Measurements from ENCODE around the gene EYA4. TPM values are rescaled to one million over a fixed set of nuclear protein-coding genes. Genes with fewer than 3 reads are reported as not detected.

Gene EYA4
- total RNA-seq, 1 experiment from 2014 or later: 0.05 TPM

- no peaks in the 10 kb centered on the region for H3K36me3 ChIP-seq
- peaks cover 4% of the 10 kb centered on the region; the same call in 1 of the 2 replicates for H3K27me3 ChIP-seq (replicated peaks)
- no peak overlapping the region for H3K27ac ChIP-seq
- H3K4me3 ChIP-seq: no peak overlapping the region
- no peaks in the 10 kb centered on the region for H3K4me1 ChIP-seq (replicated peaks)
- no peak for DNase-seq (ENCODE audit: low read depth in 1 of 2, low spot score in 2 of 2)
- no peaks in the 10 kb centered on the region for H3K9me3 ChIP-seq (replicated peaks)
Measured at GRCh38 chr6:133289733-133290306, 48.7 kb downstream of the EYA4 start.

GRCh38 chr6:133290930-133291329, 49.8 kb downstream of the EYA4 start:
- Histone ChIP-seq H3K4me1 (replicated peaks) (no peaks in the 10 kb centered on the region), H3K27me3 (replicated peaks) (peaks cover 4% of the 10 kb centered on the region; the same call in 1 of the 2 replicates), H3K4me3 (no peak overlapping the region), H3K9me3 (replicated peaks) (no peaks in the 10 kb centered on the region), H3K36me3 (no peaks in the 10 kb centered on the region), H3K27ac (no peak overlapping the region)
- no peak for DNase-seq (ENCODE audit: low read depth in 1 of 2, low spot score in 2 of 2)

GRCh38 chr6:133291671-133292070, 50.5 kb downstream of the EYA4 start:
- Histone ChIP-seq H3K27me3 (replicated peaks) (0 out of 2 replicates have a peak, but pooled peaks cover 4% of the 10 kb centered on the region), H3K36me3 (no peaks in the 10 kb centered on the region), H3K9me3 (replicated peaks) (no peaks in the 10 kb centered on the region), H3K4me3 (no peak overlapping the region), H3K4me1 (replicated peaks) (no peaks in the 10 kb centered on the region), H3K27ac (no peak overlapping the region)
- DNase-seq (ENCODE audit: low read depth in 1 of 2, low spot score in 2 of 2): no peak

GRCh38 chr6:133297657-133298056, 56.5 kb downstream of the EYA4 start:
- Histone ChIP-seq H3K9me3 (replicated peaks) (no peaks in the 10 kb centered on the region), H3K4me1 (replicated peaks) (no peaks in the 10 kb centered on the region), H3K36me3 (no peaks in the 10 kb centered on the region), H3K27me3 (replicated peaks) (no peaks in the 10 kb centered on the region), H3K27ac (no peak overlapping the region), H3K4me3 (no peak overlapping the region)
- DNase-seq (ENCODE audit: low read depth in 1 of 2, low spot score in 2 of 2): no peak

DNA sequence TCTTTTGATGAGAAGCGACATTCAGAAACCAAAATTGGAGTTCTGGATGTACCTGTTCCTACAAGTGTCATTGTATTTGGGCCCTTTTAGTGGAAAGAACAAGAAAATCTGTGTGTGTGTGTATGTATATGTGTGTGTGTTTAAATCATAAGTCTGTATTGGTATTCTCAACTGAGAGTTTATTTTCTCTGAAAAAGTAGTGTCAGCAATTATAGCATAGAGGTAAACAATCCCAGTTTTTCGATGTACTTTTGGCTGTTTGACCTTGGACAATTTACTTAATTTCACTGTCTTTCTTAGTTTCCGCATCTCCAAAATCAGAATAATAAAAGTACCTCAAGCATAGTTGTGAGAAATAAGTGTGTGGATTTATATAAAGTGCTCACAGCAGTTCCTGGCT, 57.2 kb downstream of the EYA4 start:
- H3K9me3 ChIP-seq (replicated peaks): no peaks in the 10 kb centered on the region
- no peaks in the 10 kb centered on the region for H3K36me3 ChIP-seq
- no peak overlapping the region for H3K4me3 ChIP-seq
- H3K4me1 ChIP-seq (replicated peaks): no peaks in the 10 kb centered on the region
- no peak overlapping the region for H3K27ac ChIP-seq
- H3K27me3 ChIP-seq (replicated peaks): no peaks in the 10 kb centered on the region
- DNase-seq (ENCODE audit: low read depth in 1 of 2, low spot score in 2 of 2): no peak

GRCh38 chr6:133298801-133299200, 57.6 kb downstream of the EYA4 start:
- H3K36me3 ChIP-seq: no peaks in the 10 kb centered on the region
- no peak for DNase-seq (ENCODE audit: low read depth in 1 of 2, low spot score in 2 of 2)
- H3K27ac ChIP-seq: no peak overlapping the region
- no peaks in the 10 kb centered on the region for H3K9me3 ChIP-seq (replicated peaks)
- no peaks in the 10 kb centered on the region for H3K27me3 ChIP-seq (replicated peaks)
- no peak overlapping the region for H3K4me3 ChIP-seq
- H3K4me1 ChIP-seq (replicated peaks): no peaks in the 10 kb centered on the region

DNA sequence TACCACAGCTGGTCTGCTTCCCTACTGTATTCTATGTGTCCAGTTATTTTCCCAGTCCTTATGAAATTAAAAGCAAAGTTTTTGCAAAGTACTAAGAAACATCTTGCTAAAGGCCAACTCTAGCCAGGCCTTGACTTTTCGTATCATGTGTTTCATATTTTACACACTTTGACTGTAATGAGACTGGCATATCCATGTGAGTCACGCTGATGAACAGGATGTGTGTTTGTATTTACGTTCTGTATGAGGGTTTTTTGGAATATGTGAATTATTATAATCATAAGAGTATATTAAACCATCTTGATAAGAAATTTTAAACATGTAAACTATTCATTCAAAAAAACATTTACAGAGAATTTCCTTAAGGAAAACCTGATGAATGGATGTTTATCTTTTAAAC, 59.7 kb downstream of the EYA4 start:
- Histone ChIP-seq H3K27me3 (replicated peaks) (no peaks in the 10 kb centered on the region; the same call in 1 of the 2 replicates), H3K36me3 (no peaks in the 10 kb centered on the region), H3K27ac (no peak overlapping the region), H3K9me3 (replicated peaks) (no peaks in the 10 kb centered on the region), H3K4me3 (no peak overlapping the region), H3K4me1 (replicated peaks) (no peaks in the 10 kb centered on the region)
- DNase-seq (ENCODE audit: low read depth in 1 of 2, low spot score in 2 of 2): no peak

GRCh38 chr6:133301835-133302234, 60.7 kb downstream of the EYA4 start:
- no peaks in the 10 kb centered on the region for H3K4me1 ChIP-seq (replicated peaks)
- H3K9me3 ChIP-seq (replicated peaks): no peaks in the 10 kb centered on the region
- H3K36me3 ChIP-seq: no peaks in the 10 kb centered on the region
- H3K27me3 ChIP-seq (replicated peaks): no peaks in the 10 kb centered on the region; the same call in 1 of the 2 replicates
- no peak for DNase-seq (ENCODE audit: low read depth in 1 of 2, low spot score in 2 of 2)
- no peak overlapping the region for H3K27ac ChIP-seq
- no peak overlapping the region for H3K4me3 ChIP-seq

GRCh38 chr6:133306931-133307330, 65.8 kb downstream of the EYA4 start:
- Histone ChIP-seq H3K27me3 (replicated peaks) (peaks cover 6% of the 10 kb centered on the region; the same call in 1 of the 2 replicates), H3K36me3 (no peaks in the 10 kb centered on the region), H3K9me3 (replicated peaks) (no peaks in the 10 kb centered on the region), H3K4me3 (no peak overlapping the region), H3K27ac (no peak overlapping the region), H3K4me1 (replicated peaks) (no peaks in the 10 kb centered on the region)
- DNase-seq (ENCODE audit: low read depth in 1 of 2, low spot score in 2 of 2): no peak

DNA sequence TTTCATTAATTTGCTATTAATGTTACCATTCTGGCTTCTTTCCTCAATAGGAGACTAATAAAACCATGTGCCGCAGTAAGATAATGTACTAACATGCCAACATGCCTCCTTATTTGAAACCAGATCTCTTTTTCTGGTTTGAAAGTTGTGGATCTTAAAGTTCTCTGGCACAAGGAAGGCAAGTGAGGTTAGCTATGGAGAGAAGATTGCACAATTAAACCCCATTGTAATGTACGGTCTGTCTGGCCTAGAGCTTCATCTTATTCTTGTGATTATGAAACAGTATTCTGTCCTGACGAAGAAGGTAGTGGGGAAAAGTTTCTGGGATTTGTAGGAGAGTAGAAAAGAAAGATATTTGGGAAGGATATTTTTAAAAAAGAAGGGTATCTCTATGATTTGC, 68.4 kb downstream of the EYA4 start:
- no peak for DNase-seq (ENCODE audit: low read depth in 1 of 2, low spot score in 2 of 2)
- no peaks in the 10 kb centered on the region for H3K9me3 ChIP-seq (replicated peaks)

DNA sequence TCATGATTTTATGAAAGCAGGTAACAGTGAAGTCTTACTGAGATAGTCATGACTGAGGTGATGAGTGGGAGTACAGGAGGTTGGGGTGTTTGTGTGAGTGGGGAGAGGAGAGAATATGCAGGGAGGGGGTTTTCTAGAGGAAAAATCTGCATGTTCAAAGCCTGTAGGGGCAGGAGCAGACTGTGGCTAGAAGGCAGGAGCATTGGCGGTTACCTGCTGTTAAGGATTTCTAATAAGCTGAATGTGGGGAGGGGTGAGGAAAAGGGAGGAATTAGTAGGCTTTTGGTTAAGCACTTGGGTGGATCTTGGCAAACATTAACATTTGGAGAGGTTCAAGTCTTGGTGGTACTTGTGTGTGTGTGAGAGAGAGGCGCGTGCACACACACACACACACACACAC, 70.8 kb downstream of the EYA4 start:
- DNase-seq (ENCODE audit: low read depth in 1 of 2, low spot score in 2 of 2): no peak
- Histone ChIP-seq H3K36me3 (no peaks in the 10 kb centered on the region), H3K4me1 (replicated peaks) (no peaks in the 10 kb centered on the region), H3K27me3 (replicated peaks) (0 out of 2 replicates have a peak, but pooled peaks cover 6% of the 10 kb centered on the region), H3K9me3 (replicated peaks) (no peaks in the 10 kb centered on the region), H3K4me3 (no peak overlapping the region), H3K27ac (no peak overlapping the region)

More for the DNA sequence above, 68.4 kb downstream of the EYA4 start:
- no peaks in the 10 kb centered on the region for H3K4me1 ChIP-seq (replicated peaks)
- H3K27ac ChIP-seq: no peak overlapping the region
- no peaks in the 10 kb centered on the region for H3K36me3 ChIP-seq
- H3K27me3 ChIP-seq (replicated peaks): peaks cover 6% of the 10 kb centered on the region; the same call in 1 of the 2 replicates
- no peak overlapping the region for H3K4me3 ChIP-seq

DNA sequence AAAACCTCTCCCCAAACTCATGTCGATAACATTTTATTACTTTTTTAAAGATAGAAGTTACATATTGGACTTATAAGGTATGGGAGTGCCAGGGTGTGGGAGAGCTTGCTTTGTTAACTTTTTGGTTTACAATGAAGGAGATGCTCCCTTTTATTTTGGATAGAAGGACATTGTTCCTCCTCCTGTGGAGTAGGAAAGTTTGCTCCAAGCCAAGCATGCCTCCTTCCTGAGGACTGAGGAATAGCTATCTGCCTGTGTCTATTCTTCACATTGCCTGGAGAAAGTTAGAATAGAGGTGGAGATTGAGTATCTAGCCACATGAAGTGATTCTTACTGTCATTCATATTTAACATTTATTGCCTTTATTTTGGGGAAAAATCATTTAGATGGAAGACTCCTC, 71.9 kb downstream of the EYA4 start:
- Histone ChIP-seq H3K4me1 (replicated peaks) (no peaks in the 10 kb centered on the region), H3K4me3 (no peak overlapping the region), H3K27me3 (replicated peaks) (0 out of 2 replicates have a peak, but pooled peaks cover 6% of the 10 kb centered on the region), H3K36me3 (no peaks in the 10 kb centered on the region), H3K9me3 (replicated peaks) (no peaks in the 10 kb centered on the region), H3K27ac (no peak overlapping the region)
- DNase-seq (ENCODE audit: low read depth in 1 of 2, low spot score in 2 of 2): no peak

DNA sequence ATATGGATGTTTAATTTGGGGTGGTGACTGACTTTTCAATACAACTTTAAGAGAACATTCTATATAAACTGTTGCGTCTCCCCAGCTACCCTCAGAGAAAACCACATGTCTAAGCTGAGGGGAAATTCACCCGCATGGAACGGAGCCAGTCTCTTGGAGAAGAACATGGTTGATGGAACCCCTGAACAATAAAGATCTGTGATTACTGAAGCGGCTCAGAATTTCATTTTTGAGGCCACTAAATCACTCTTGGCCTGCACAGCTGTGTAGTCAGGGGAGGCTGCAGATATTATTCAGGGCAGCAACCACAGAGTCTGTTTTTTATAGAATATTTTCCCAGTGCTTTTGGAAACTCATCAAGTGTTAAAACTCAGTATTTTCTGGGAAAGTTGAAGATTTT, 73.8 kb downstream of the EYA4 start:
- Histone ChIP-seq H3K27ac (no peak overlapping the region), H3K4me1 (replicated peaks) (no peaks in the 10 kb centered on the region), H3K27me3 (replicated peaks) (peaks cover 4% of the 10 kb centered on the region; the same call in 1 of the 2 replicates), H3K4me3 (no peak overlapping the region), H3K36me3 (no peaks in the 10 kb centered on the region), H3K9me3 (replicated peaks) (no peaks in the 10 kb centered on the region)
- DNase-seq (ENCODE audit: low read depth in 1 of 2, low spot score in 2 of 2): no peak

- Histone ChIP-seq H3K9me3 (replicated peaks) (no peaks in the 10 kb centered on the region), H3K36me3 (no peaks in the 10 kb centered on the region), H3K27ac (no peak overlapping the region), H3K27me3 (replicated peaks) (no peaks in the 10 kb centered on the region; the same call in 1 of the 2 replicates), H3K4me3 (no peak overlapping the region), H3K4me1 (replicated peaks) (no peaks in the 10 kb centered on the region)
- DNase-seq (ENCODE audit: low read depth in 1 of 2, low spot score in 2 of 2): no peak
Measured at GRCh38 chr6:133315811-133316210, 74.7 kb downstream of the EYA4 start.

DNA sequence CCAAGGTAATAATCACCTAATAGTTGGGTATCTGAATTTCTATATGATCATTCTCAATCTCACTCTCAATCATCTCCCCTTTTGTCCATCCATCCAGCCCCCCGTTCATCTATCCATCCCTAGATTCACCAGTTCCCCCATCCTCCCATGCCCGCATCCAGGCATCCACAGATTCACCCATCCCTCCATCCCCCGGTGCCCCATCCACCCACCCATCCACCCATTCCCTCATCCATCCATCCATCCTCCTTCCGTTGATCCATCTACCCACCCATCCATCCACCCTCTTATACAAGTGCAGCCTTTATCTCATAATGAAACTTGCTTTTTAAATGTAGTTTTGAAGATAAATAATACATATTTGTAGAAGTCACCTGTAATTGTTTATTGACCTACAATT, 76.5 kb downstream of the EYA4 start:
- H3K4me1 ChIP-seq (replicated peaks): no peaks in the 10 kb centered on the region
- DNase-seq (ENCODE audit: low read depth in 1 of 2, low spot score in 2 of 2): no peak

More for the DNA sequence above, 76.5 kb downstream of the EYA4 start:
- H3K9me3 ChIP-seq (replicated peaks): no peaks in the 10 kb centered on the region
- H3K36me3 ChIP-seq: no peaks in the 10 kb centered on the region
- H3K27ac ChIP-seq: no peak overlapping the region
- H3K27me3 ChIP-seq (replicated peaks): no peaks in the 10 kb centered on the region; the same call in 1 of the 2 replicates
- no peak overlapping the region for H3K4me3 ChIP-seq
